WTC11 (cell line): ENCODE data around the gene HERC2. TPM values are rescaled to one million over a fixed set of nuclear protein-coding genes. Genes with fewer than 3 reads are reported as not detected.

Source experiments
- ATAC-seq: fragments of 200-7000 bp; cut with Tn5 transposase; 2 replicates; pipeline ENCODE4 v1.10.0; 2021; ENCODE audit warnings: mild to moderate bottlenecking, moderate library complexity
- CTCF ChIA-PET: fragments of 300-600 bp; sonication (Branson Sonifier 250); formaldehyde crosslinking; loops from one replicate; lab custom pipeline; 2021; ENCODE audit warnings: antibody characterized with exemption; lab: Charles Lee
- POLR2A ChIA-PET: fragments of 350-600 bp; sonication (Branson Sonifier 250); formaldehyde crosslinking; loops from one replicate; lab custom pipeline; 2021; ENCODE audit warnings: antibody characterized with exemption; lab: Charles Lee
- DNase-seq: peaks from one replicate; pipeline ENCODE4 v3.0.0; 2021; ENCODE audit warnings: low spot score
- H3K27ac Mint-ChIP-seq: 2 replicates; pipeline ENCODE4 v1.8.0; 2021; ENCODE audit warnings: mixed read lengths
- H3K27me3 Mint-ChIP-seq: 2 replicates; pipeline ENCODE4 v1.8.0; 2021; ENCODE audit warnings: low read depth, mild to moderate bottlenecking, moderate library complexity, mixed read lengths
- H3K36me3 Mint-ChIP-seq: 2 replicates; pipeline ENCODE4 v1.8.0; 2021; ENCODE audit warnings: mixed read lengths
- H3K4me1 Mint-ChIP-seq: 2 replicates; pipeline ENCODE4 v1.8.0; 2022; ENCODE audit warnings: mixed read lengths
- H3K4me3 Mint-ChIP-seq: 2 replicates; pipeline ENCODE4 v1.8.0; 2021; ENCODE audit warnings: mild to moderate bottlenecking, moderate library complexity, mixed read lengths
- H3K9me3 Mint-ChIP-seq: 2 replicates; pipeline ENCODE4 v1.8.0; 2021; ENCODE audit warnings: mixed read lengths
- ATF1 ChIP-seq: sonication (generic); formaldehyde crosslinking; IDR thresholded peaks from 2 replicates; pipeline ENCODE4 v1.8.1; 2023; ENCODE audit warnings: mild to moderate bottlenecking, moderate library complexity, missing genetic modification reagents
- CBFB ChIP-seq: sonication (generic); formaldehyde crosslinking; IDR thresholded peaks from 2 replicates; pipeline ENCODE4 v1.8.1; 2022; ENCODE audit warnings: mild to moderate bottlenecking, low read depth, missing genetic modification reagents
- CTCF ChIP-seq: fragments of 200-600 bp; IDR thresholded peaks from 2 replicates; pipeline ENCODE4 v1.8.0; 2022; ENCODE audit warnings: antibody characterized with exemption
- EMX1 ChIP-seq: fragments of 250-450 bp; sonication (Bioruptor Pico); IDR thresholded peaks from 2 replicates; pipeline ENCODE4 v1.8.0; 2021; ENCODE audit warnings: mild to moderate bottlenecking
- ETV6 ChIP-seq: sonication (generic); formaldehyde crosslinking; IDR thresholded peaks from 2 replicates; pipeline ENCODE4 v1.8.1; 2022; ENCODE audit warnings: mild to moderate bottlenecking, missing genetic modification reagents
- FOXJ3 ChIP-seq: sonication (generic); formaldehyde crosslinking; IDR thresholded peaks from 2 replicates; pipeline ENCODE4 v1.9.0; 2021; ENCODE audit warnings: missing genetic modification reagents, mild to moderate bottlenecking, borderline replicate concordance
- FOXK1 ChIP-seq: sonication (generic); formaldehyde crosslinking; IDR thresholded peaks from 2 replicates; pipeline ENCODE4 v1.8.0; 2022; ENCODE audit warnings: mild to moderate bottlenecking, moderate library complexity, missing genetic modification reagents
- GRHL2 ChIP-seq: fragments of 250-450 bp; sonication (Bioruptor Pico); IDR thresholded peaks from 2 replicates; pipeline ENCODE4 v1.8.0; 2022; ENCODE audit warnings: mild to moderate bottlenecking, moderate library complexity; ENCODE audit not compliant: insufficient replicate concordance, severe bottlenecking
- IRF2 ChIP-seq: sonication (generic); formaldehyde crosslinking; IDR thresholded peaks from 2 replicates; pipeline ENCODE4 v1.8.0; 2022; ENCODE audit warnings: low read depth, missing genetic modification reagents, borderline replicate concordance
- MYBL2 ChIP-seq: sonication (generic); formaldehyde crosslinking; IDR thresholded peaks from 2 replicates; pipeline ENCODE4 v1.8.1; 2023; ENCODE audit warnings: mild to moderate bottlenecking, moderate library complexity, missing genetic modification reagents
- NFATC4 ChIP-seq: fragments of 250-450 bp; sonication (Bioruptor Pico); IDR thresholded peaks from 2 replicates; pipeline ENCODE4 v1.9.0; 2021; ENCODE audit warnings: mild to moderate bottlenecking
- NFE2L1 ChIP-seq: sonication (generic); formaldehyde crosslinking; IDR thresholded peaks from 2 replicates; pipeline ENCODE4 v1.8.1; 2023; ENCODE audit warnings: missing genetic modification reagents
- RORB ChIP-seq: fragments of 250-450 bp; sonication (Bioruptor Pico); IDR thresholded peaks from 2 replicates; pipeline ENCODE4 v1.9.0; 2021; ENCODE audit warnings: mild to moderate bottlenecking
- SP1 ChIP-seq: sonication (generic); formaldehyde crosslinking; conservative IDR thresholded peaks from 2 replicates; pipeline ENCODE4 v1.8.1; 2022; ENCODE audit warnings: missing genetic modification reagents
- TP53 ChIP-seq: sonication (generic); formaldehyde crosslinking; IDR thresholded peaks from 2 replicates; pipeline ENCODE4 v1.8.1; 2023; ENCODE audit warnings: mild to moderate bottlenecking, missing genetic modification reagents
- USF1 ChIP-seq: sonication (generic); formaldehyde crosslinking; IDR thresholded peaks from 2 replicates; pipeline ENCODE4 v1.8.0; 2022; ENCODE audit warnings: mild to moderate bottlenecking, missing genetic modification reagents
- ZBTB21 ChIP-seq: sonication (generic); formaldehyde crosslinking; IDR thresholded peaks from 2 replicates; pipeline ENCODE4 v1.8.1; 2023; ENCODE audit warnings: mild to moderate bottlenecking, missing genetic modification reagents, borderline replicate concordance
- ZBTB43 ChIP-seq: sonication (generic); formaldehyde crosslinking; IDR thresholded peaks from 2 replicates; pipeline ENCODE4 v1.8.1; 2023; ENCODE audit warnings: mild to moderate bottlenecking, missing genetic modification reagents
- ZMAT4 ChIP-seq: fragments of 250-450 bp; sonication (Bioruptor Pico); IDR thresholded peaks from 2 replicates; pipeline ENCODE4 v1.9.0; 2021; ENCODE audit warnings: mild to moderate bottlenecking
- ZNF263 ChIP-seq: sonication (generic); formaldehyde crosslinking; IDR thresholded peaks from 2 replicates; pipeline ENCODE4 v1.8.1; 2022; ENCODE audit warnings: low read depth, mild to moderate bottlenecking, moderate library complexity, missing genetic modification reagents
- ZNF317 ChIP-seq: sonication (generic); formaldehyde crosslinking; IDR thresholded peaks from 2 replicates; pipeline ENCODE4 v1.8.1; 2023; ENCODE audit warnings: low read depth, mild to moderate bottlenecking, moderate library complexity, missing genetic modification reagents, borderline replicate concordance
- ZNF416 ChIP-seq: fragments of 250-450 bp; sonication (Bioruptor Pico); IDR thresholded peaks from 2 replicates; pipeline ENCODE4 v1.9.0; 2021; ENCODE audit warnings: mild to moderate bottlenecking, inconsistent platforms
- ZNF423 ChIP-seq: fragments of 250-450 bp; sonication (Bioruptor Pico); IDR thresholded peaks from 2 replicates; pipeline ENCODE4 v2.1.2; 2022; ENCODE audit warnings: mild to moderate bottlenecking, moderate library complexity
- total RNA-seq: library from RNA; stranded (reverse); gene quantifications from 3 replicates; pipeline ENCODE4 v1.2.3, GENCODE V29; 2021
- TF ChIP-seq, protein P1 (sequence below): sonication (generic); formaldehyde crosslinking; IDR thresholded peaks from 2 replicates; pipeline ENCODE4 v1.8.0; 2023; ENCODE audit warnings: mild to moderate bottlenecking, missing genetic modification reagents

HERC2 gene
- total RNA-seq, 1 experiment from 2014 or later, result 81.5 TPM

GRCh38 chr15:28133281-28133680, 188.7 kb downstream of the HERC2 start:
- TF ChIP-seq ETV6 (no peak), GRHL2 (no peak), FOXJ3 (CRISPR knock-in tag) (no peak), TP53 (CRISPR knock-in tag) (no peak), ZNF416 (CRISPR knock-in tag) (no peak), IRF2 (CRISPR knock-in tag) (no peak), ZMAT4 (no peak), FOXK1 (CRISPR knock-in tag) (no peak), ZNF263 (CRISPR knock-in tag) (no peak), USF1 (CRISPR knock-in tag) (no peak), SP1 (CRISPR knock-in tag) (no peak), MYBL2 (no peak), ZNF317 (CRISPR knock-in tag) (no peak)
- TF ChIP-seq, all 79 proteins: peak for 0
- Mint-ChIP-seq H3K36me3 (peaks cover 57% of the 10 kb centered on the region), H3K27ac (no peak overlapping the region), H3K27me3 (no peaks in the 10 kb centered on the region), H3K4me3 (no peak overlapping the region), H3K4me1 (peaks cover 28% of the 10 kb centered on the region), H3K9me3 (no peaks in the 10 kb centered on the region)
- ChIA-PET CTCF (no interaction called here), POLR2A (no interaction called here)
- ATAC-seq (no peak), DNase-seq (no peak)

GRCh38 chr15:28132524-28133275, 189.3 kb downstream of the HERC2 start:
- Mint-ChIP-seq H3K27ac (peak overlapping the region; percentile 91), H3K27me3 (no peaks in the 10 kb centered on the region), H3K4me1 (peaks cover 28% of the 10 kb centered on the region), H3K9me3 (no peaks in the 10 kb centered on the region), H3K36me3 (peaks cover 59% of the 10 kb centered on the region), H3K4me3 (no peak overlapping the region)
- ChIA-PET CTCF (no interaction called here), POLR2A (no interaction called here)
- TF ChIP-seq EMX1, result no peak
- TF ChIP-seq ZNF317 (CRISPR knock-in tag), result no peak
- TF ChIP-seq ZNF423 (CRISPR knock-in tag), result no peak
- no peak for TF ChIP-seq NFE2L1 (CRISPR knock-in tag)
- TF ChIP-seq NFATC4 (CRISPR knock-in tag), result no peak
- TF ChIP-seq CBFB (CRISPR knock-in tag), result no peak
- no peak for TF ChIP-seq RORB (CRISPR knock-in tag)
- no peak for TF ChIP-seq CTCF
- TF ChIP-seq ZBTB43 (CRISPR knock-in tag), result no peak
- no peak for TF ChIP-seq ZNF263 (CRISPR knock-in tag)
- TF ChIP-seq ZBTB21 (CRISPR knock-in tag), result no peak
- TF ChIP-seq ATF1 (CRISPR knock-in tag), result no peak
- TF ChIP-seq, protein P1, sequence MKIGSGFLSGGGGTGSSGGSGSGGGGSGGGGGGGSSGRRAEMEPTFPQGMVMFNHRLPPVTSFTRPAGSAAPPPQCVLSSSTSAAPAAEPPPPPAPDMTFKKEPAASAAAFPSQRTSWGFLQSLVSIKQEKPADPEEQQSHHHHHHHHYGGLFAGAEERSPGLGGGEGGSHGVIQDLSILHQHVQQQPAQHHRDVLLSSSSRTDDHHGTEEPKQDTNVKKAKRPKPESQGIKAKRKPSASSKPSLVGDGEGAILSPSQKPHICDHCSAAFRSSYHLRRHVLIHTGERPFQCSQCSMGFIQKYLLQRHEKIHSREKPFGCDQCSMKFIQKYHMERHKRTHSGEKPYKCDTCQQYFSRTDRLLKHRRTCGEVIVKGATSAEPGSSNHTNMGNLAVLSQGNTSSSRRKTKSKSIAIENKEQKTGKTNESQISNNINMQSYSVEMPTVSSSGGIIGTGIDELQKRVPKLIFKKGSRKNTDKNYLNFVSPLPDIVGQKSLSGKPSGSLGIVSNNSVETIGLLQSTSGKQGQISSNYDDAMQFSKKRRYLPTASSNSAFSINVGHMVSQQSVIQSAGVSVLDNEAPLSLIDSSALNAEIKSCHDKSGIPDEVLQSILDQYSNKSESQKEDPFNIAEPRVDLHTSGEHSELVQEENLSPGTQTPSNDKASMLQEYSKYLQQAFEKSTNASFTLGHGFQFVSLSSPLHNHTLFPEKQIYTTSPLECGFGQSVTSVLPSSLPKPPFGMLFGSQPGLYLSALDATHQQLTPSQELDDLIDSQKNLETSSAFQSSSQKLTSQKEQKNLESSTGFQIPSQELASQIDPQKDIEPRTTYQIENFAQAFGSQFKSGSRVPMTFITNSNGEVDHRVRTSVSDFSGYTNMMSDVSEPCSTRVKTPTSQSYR, result no peak
- no peak for TF ChIP-seq FOXJ3 (CRISPR knock-in tag)
- no peak for ATAC-seq
- DNase-seq, result no peak
